Neutrophil (primary cell): ENCODE data around the gene GFY.
"Not testable (repeated sequence)": the region's sequence is repeated elsewhere in the genome, so short reads cannot be mapped to it uniquely, and the experiment has no call there.

Source experiments
- H3K27ac ChIP-seq: fragments of 200-600 bp; sonication (generic); 2 replicates; pipeline ENCODE4 v1.5.1; 2016; ENCODE audit warnings: mild to moderate bottlenecking, moderate library complexity
- H3K27me3 ChIP-seq: fragments of 200-600 bp; sonication (generic); 2 replicates; pipeline ENCODE4 v1.6.0; 2016; ENCODE audit warnings: mild to moderate bottlenecking
- H3K36me3 ChIP-seq: fragments of 200-600 bp; sonication (generic); 2 replicates; pipeline ENCODE4 v1.5.1; 2017
- H3K4me1 ChIP-seq, 2 experiments: fragments of 200-600 bp in 1 of 2; sonication (generic) in 1 of 2; 1 replicate in 1 of 2; 2 replicates in 1 of 2; pipeline versions ENCODE4 v1.5.1 to v1.6.1; 2013 to 2016; ENCODE audit warnings: low read depth in 1 of 2, low read length in 1 of 2, mild to moderate bottlenecking in 1 of 2, moderate library complexity in 1 of 2; ENCODE audit not compliant: control insufficient read depth in 1 of 2, insufficient read depth in 1 of 2
- H3K4me3 ChIP-seq, 2 experiments: fragments of 200-600 bp in 1 of 2; sonication (generic) in 1 of 2; 1 replicate in 1 of 2; 2 replicates in 1 of 2; pipeline ENCODE4 v1.5.1; 2013 to 2016; ENCODE audit warnings: low read depth in 1 of 2, low read length in 1 of 2, mild to moderate bottlenecking in 1 of 2, moderate library complexity in 1 of 2
- H3K9me3 ChIP-seq: fragments of 200-600 bp; sonication (generic); 2 replicates; pipeline ENCODE4 v1.5.1; 2016
- CTCF ChIP-seq: fragments of 200-600 bp; sonication (generic); IDR thresholded peaks from 2 replicates; pipeline ENCODE4 v1.5.1; 2016; ENCODE audit warnings: antibody characterized with exemption

GFY gene

DNA sequence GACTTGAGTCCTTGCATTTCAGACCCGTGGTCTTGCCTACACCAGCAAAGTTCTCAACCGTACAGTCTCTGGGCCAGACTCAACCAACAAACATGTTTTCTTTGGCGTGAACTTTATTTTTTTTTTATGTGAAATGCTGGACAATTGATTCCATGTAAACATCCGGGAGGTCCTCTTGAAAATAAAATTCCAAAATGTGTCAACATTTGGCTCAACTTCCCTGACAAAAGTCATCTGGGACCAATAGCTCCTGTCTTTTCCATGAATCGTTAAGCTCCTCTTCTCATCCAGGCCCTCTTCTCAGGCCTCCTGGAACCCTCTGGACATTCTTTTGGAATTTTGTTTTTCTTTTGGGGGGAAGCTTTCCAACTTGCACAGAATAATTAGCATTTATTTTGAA lies 30.6 kb downstream of the GFY start:
- Histone ChIP-seq H3K27ac (no peak overlapping the region), H3K4me3 (no peak overlapping the region), H3K4me1 (peaks cover 24 to 25% of the 10 kb centered on the region in 2 experiments), H3K36me3 (peaks cover 7% of the 10 kb centered on the region), H3K9me3 (no peaks in the 10 kb centered on the region), H3K27me3 (no peaks in the 10 kb centered on the region)
- TF ChIP-seq CTCF, result no peak

DNA sequence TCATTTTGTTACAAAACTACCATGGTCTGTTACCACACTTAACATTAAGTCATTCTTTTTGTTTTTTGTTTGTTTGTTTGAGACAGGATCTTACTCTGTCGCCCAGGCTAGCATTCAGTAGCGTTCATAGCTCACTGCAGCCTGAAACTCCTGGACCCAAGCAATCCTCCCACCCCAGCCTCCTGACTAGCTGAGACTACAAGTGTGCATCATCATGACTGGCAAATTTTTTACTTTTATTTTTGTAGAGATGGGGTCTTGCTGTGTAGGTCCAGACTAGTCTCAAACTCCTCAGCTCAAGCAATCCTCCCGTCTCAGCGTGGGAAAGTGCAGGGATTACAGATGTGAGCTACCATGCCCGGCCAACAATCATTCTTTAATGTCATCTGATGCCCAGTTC lies 31.1 kb downstream of the GFY start:
- no peaks in the 10 kb centered on the region for H3K9me3 ChIP-seq
- peaks cover 23 to 25% of the 10 kb centered on the region in 2 experiments for H3K4me1 ChIP-seq
- no peak overlapping the region for H3K4me3 ChIP-seq
- H3K36me3 ChIP-seq, result peaks cover 7% of the 10 kb centered on the region
- TF ChIP-seq CTCF, result no peak
- no peak overlapping the region for H3K27ac ChIP-seq
- no peaks in the 10 kb centered on the region for H3K27me3 ChIP-seq

GRCh38 chr19:49458567-49458903 lies 33.3 kb downstream of the GFY start:
- H3K27ac ChIP-seq, result no peak overlapping the region
- H3K4me3 ChIP-seq, result no peak overlapping the region
- H3K36me3 ChIP-seq, result peaks cover 7% of the 10 kb centered on the region
- H3K27me3 ChIP-seq, result no peaks in the 10 kb centered on the region
- H3K4me1 ChIP-seq, result peaks cover 6 to 8% of the 10 kb centered on the region in 2 experiments
- no peaks in the 10 kb centered on the region for H3K9me3 ChIP-seq
- no peak for TF ChIP-seq CTCF

GRCh38 chr19:49459388-49459787 lies 34.2 kb downstream of the GFY start:
- no peak overlapping the region for H3K27ac ChIP-seq
- H3K27me3 ChIP-seq, result no peaks in the 10 kb centered on the region
- no peaks in the 10 kb centered on the region for H3K9me3 ChIP-seq
- H3K36me3 ChIP-seq, result peaks cover 13% of the 10 kb centered on the region
- no peaks in the 10 kb centered on the region for H3K4me1 ChIP-seq
- H3K4me3 ChIP-seq, result no peak overlapping the region
- no peak for TF ChIP-seq CTCF

DNA sequence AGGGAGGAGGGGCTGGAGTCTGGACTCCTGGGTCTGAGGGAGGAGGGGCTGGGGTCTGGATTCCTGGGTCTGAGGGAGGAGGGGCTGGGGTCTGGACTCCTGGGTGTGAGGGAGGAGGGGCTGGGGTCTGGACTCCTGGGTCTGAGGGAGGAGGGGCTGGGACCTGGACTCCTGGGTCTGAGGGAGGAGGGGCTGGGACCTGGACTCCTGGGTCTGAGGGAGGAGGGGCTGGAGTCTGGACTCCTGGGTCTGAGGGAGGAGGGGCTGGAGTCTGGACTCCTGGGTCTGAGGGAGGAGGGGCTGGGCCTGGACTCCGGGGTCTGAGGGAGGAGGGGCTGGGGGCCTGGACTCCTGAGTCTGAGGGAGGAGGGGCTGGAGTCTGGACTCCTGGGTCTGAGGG lies 35.9 kb downstream of the GFY start:
- H3K4me3 ChIP-seq, result not testable (repeated sequence)
- peaks cover 23% of the 10 kb centered on the region for H3K36me3 ChIP-seq

DNA sequence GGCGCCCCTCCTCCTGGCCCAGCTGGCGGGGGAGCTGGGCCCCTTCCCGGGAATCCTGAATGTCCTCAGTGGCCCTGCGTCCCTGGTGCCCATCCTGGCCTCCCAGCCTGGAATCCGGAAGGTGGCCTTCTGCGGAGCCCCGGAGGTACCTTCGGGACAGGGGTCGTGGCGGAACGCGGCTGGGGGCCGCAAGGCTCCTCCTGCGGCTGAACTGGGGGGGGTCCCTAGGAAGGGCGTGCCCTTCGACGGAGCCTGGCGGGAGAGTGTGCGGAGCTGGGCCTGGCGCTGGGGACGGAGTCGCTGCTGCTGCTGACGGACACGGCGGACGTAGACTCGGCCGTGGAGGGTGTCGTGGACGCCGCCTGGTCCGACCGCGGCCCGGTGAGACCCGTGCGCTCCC lies 36.5 kb downstream of the GFY start:
- no peaks in the 10 kb centered on the region for H3K27me3 ChIP-seq
- TF ChIP-seq CTCF, result no peak

More for the DNA sequence above, 35.9 kb downstream of the GFY start:
- H3K4me1 ChIP-seq, H3K27me3 ChIP-seq, H3K9me3 ChIP-seq, H3K27ac ChIP-seq: not testable (repeated sequence)

More for the DNA sequence above, 36.5 kb downstream of the GFY start:
- Histone ChIP-seq H3K36me3 (peaks cover 29% of the 10 kb centered on the region), H3K4me3 (no peak overlapping the region), H3K9me3 (no peaks in the 10 kb centered on the region), H3K27ac (no peak overlapping the region), H3K4me1 (no peaks in the 10 kb centered on the region)
